Endothelial cell of umbilical vein (primary cell): Measurements from ENCODE around the gene CCDC182.
A peak's percentile ranks its signal among the peaks of the same experiment; 100 is the strongest.

ENCODE experiments used
- CTCF ChIP-seq, 2 donors: IDR thresholded peaks; 1 replicate in 1 of 2; 2 replicates in 1 of 2; pipeline ENCODE4 v1.5.1; 2011; ENCODE audit warnings: low read length in 2 of 2, mild to moderate bottlenecking in 2 of 2, moderate library complexity in 2 of 2, control low read depth in 1 of 2, inconsistent platforms in 1 of 2, low read depth in 1 of 2; ENCODE audit not compliant: insufficient read depth in 1 of 2; ENCODE audit errors: extremely low read depth in 1 of 2
- EZH2 ChIP-seq: IDR thresholded peaks from 2 replicates; pipeline ENCODE4 v1.6.1; 2012; ENCODE audit warnings: borderline replicate concordance, low read depth, mild to moderate bottlenecking, moderate library complexity, low read length, inconsistent platforms; ENCODE audit not compliant: severe bottlenecking
- FOS ChIP-seq: IDR thresholded peaks from 2 replicates; pipeline ENCODE4 v1.6.1; 2011; ENCODE audit warnings: mild to moderate bottlenecking, low read length, moderate library complexity, borderline replicate concordance; ENCODE audit not compliant: insufficient read depth
- GATA2 ChIP-seq: IDR thresholded peaks from 2 replicates; pipeline ENCODE4 v1.7.0; 2011; ENCODE audit warnings: low read depth, mild to moderate bottlenecking, moderate library complexity, mixed read lengths, low read length; ENCODE audit not compliant: insufficient read length, insufficient read depth
- JUN ChIP-seq: IDR thresholded peaks from 2 replicates; pipeline ENCODE4 v1.6.1; 2011; ENCODE audit warnings: borderline replicate concordance, low read depth; ENCODE audit not compliant: insufficient read length, insufficient read depth
- MAX ChIP-seq: IDR thresholded peaks from 2 replicates; pipeline ENCODE4 v1.6.1; 2011; ENCODE audit not compliant: insufficient read depth, insufficient read length
- MYC ChIP-seq: IDR thresholded peaks from one replicate; pipeline ENCODE4 v1.6.1; 2011; ENCODE audit warnings: mild to moderate bottlenecking, low read depth, low read length
- POLR2A ChIP-seq: IDR thresholded peaks from 2 replicates; pipeline ENCODE4 v1.6.1; 2012; ENCODE audit warnings: low read depth, mild to moderate bottlenecking, control low read depth, low read length
- POLR2AphosphoS5 ChIP-seq: IDR thresholded peaks from 2 replicates; pipeline ENCODE4 v1.6.1; 2012; ENCODE audit warnings: low read depth, mild to moderate bottlenecking, control low read depth, low read length, moderate library complexity; ENCODE audit not compliant: insufficient read depth

GRCh38 chr17:57747221-57748017 is 2.3 kb upstream of the CCDC182 start:
- TF ChIP-seq POLR2A = no peak
- TF ChIP-seq CTCF (IDR thresholded peaks at IDR 0.05; ENCODE audit: extremely low read depth in 1 of 2, insufficient read depth in 1 of 2, low read depth in 1 of 2, low read length in 2 of 2) = peak; percentile 68 to 73
- no peak for TF ChIP-seq EZH2
- TF ChIP-seq MAX = no peak
- no peak for TF ChIP-seq FOS
- no peak for TF ChIP-seq JUN
- no peak for TF ChIP-seq POLR2AphosphoS5
- TF ChIP-seq MYC = no peak
- no peak for TF ChIP-seq GATA2
